ENCODE measurements around the gene ALOX12. TPM values are rescaled to one million over a fixed set of nuclear protein-coding genes. Genes with fewer than 3 reads are reported as not detected.

Gene ALOX12
- total RNA-seq, 2 donors from 2014 or later = 2.0 TPM; not detected in 1

DNA sequence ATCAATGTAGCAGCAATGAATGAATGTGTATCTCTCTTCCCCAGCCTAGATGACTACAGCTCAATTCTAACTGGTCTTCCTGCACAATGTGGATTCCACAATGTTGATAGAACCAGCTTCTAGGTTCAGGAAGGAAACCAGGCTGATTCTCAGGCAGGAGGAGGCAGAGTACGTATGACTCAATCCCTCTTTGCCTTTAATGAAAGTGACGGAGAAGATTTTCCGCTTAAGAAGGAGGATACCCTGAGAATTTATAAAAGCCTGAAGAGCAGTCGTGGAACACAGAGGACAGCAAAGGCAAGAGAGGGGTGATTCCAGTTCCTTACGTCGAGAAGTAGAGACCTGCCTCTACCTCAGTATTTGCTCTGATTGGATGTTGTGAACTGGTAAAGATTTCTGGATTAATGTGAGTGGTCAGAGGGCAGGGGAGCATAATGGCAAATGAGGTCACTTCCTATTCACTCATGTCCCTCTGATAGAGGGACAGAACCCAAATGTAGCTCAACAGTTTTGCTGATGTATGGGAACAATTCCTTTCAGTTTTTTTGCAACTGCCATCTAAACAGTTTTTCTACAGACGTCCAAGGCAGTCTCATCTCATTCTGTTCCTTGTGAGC is 63.1 kb downstream of the ALOX12 start:
- TF ChIP-seq, protein P1, sequence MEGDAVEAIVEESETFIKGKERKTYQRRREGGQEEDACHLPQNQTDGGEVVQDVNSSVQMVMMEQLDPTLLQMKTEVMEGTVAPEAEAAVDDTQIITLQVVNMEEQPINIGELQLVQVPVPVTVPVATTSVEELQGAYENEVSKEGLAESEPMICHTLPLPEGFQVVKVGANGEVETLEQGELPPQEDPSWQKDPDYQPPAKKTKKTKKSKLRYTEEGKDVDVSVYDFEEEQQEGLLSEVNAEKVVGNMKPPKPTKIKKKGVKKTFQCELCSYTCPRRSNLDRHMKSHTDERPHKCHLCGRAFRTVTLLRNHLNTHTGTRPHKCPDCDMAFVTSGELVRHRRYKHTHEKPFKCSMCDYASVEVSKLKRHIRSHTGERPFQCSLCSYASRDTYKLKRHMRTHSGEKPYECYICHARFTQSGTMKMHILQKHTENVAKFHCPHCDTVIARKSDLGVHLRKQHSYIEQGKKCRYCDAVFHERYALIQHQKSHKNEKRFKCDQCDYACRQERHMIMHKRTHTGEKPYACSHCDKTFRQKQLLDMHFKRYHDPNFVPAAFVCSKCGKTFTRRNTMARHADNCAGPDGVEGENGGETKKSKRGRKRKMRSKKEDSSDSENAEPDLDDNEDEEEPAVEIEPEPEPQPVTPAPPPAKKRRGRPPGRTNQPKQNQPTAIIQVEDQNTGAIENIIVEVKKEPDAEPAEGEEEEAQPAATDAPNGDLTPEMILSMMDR (IDR thresholded peaks at IDR 0.05) = no peak
- Histone ChIP-seq H3K4me1 (no peaks in the 10 kb centered on the region), H3K9ac (ENCODE audit: low read depth in 2 of 2, low read length in 2 of 2) (no peak overlapping the region), H3K4me3 (no peak overlapping the region), H3K27ac (no peak overlapping the region), H3K36me3 (no peaks in the 10 kb centered on the region), H3K27me3 (no peaks in the 10 kb centered on the region), H3K9me3 (no peaks in the 10 kb centered on the region)
- intact Hi-C loops (cut with DNase I) = no loop called here
- no peak for DNase-seq

Other genes starting within 250 kb of the ALOX12 start
- gene XAF1, start 240.0 kb upstream of the ALOX12 start, total RNA-seq = 10 to 100 TPM in 1 of 2 donors, 1 to 10 TPM in 1; 8.5 to 11.7 TPM
- not detected for gene FBXO39, start 219.8 kb upstream of the ALOX12 start, total RNA-seq
- gene TEKT1, start 164.3 kb upstream of the ALOX12 start, total RNA-seq = not detected
- 100 to 1,000 TPM; 190 to 204 TPM for gene RNASEK, start 16.6 kb downstream of the ALOX12 start, total RNA-seq
- 1 to 10 TPM in 1 of 2 donors, under 1 TPM in 1; 0.89 to 7.3 TPM for gene BCL6B, start 27.0 kb downstream of the ALOX12 start, total RNA-seq
- gene SLC16A13, start 40.0 kb downstream of the ALOX12 start, total RNA-seq = 10 to 100 TPM; 11.0 to 13.9 TPM
- under 1 TPM; 0.22 to 0.40 TPM for gene SLC16A11, start 48.0 kb downstream of the ALOX12 start, total RNA-seq
- 1 to 10 TPM in 1 of 2 donors, under 1 TPM in 1; 0.96 to 9.7 TPM for gene CLEC10A, start 84.2 kb downstream of the ALOX12 start, total RNA-seq
- gene ASGR2, start 118.8 kb downstream of the ALOX12 start, total RNA-seq = under 1 TPM; 0.45 to 0.49 TPM
- 1 to 10 TPM in 1 of 2 donors, under 1 TPM in 1; 0.47 to 1.1 TPM for gene ASGR1, start 183.3 kb downstream of the ALOX12 start, total RNA-seq
- gene DLG4, start 223.8 kb downstream of the ALOX12 start, total RNA-seq = 1 to 10 TPM; 4.8 to 5.6 TPM
- gene ACADVL, start 223.9 kb downstream of the ALOX12 start, total RNA-seq = 100 to 1,000 TPM; 606 to 859 TPM
- gene DVL2, start 238.5 kb downstream of the ALOX12 start, total RNA-seq = 10 to 100 TPM; 32.4 to 42.4 TPM
- gene PHF23, start 243.4 kb downstream of the ALOX12 start, total RNA-seq = 10 to 100 TPM; 29.8 to 38.6 TPM
- gene GABARAP, start 246.4 kb downstream of the ALOX12 start, total RNA-seq = 100 to 1,000 TPM; 378 to 513 TPM